Osteoblast (primary cell): ENCODE measurements around the gene FRMD5. TPM values are rescaled to one million over a fixed set of nuclear protein-coding genes. Genes with fewer than 3 reads are reported as not detected.

Experiments used
- DNase-seq: peaks from one replicate; pipeline ENCODE4 v3.0.0; 2011; ENCODE audit warnings: low spot score, mixed read lengths; ENCODE audit not compliant: insufficient read length; ENCODE audit errors: missing footprints
- H2AFZ ChIP-seq: 2 replicates; pipeline ENCODE4 v1.6.0; 2011; ENCODE audit warnings: mild to moderate bottlenecking, low read length
- H3K27ac ChIP-seq: 2 replicates; pipeline ENCODE4 v1.5.1; 2011; ENCODE audit warnings: mild to moderate bottlenecking, low read depth, low read length, moderate library complexity
- H3K27me3 ChIP-seq: 2 replicates; pipeline ENCODE4 v1.6.0; 2012; ENCODE audit warnings: mild to moderate bottlenecking, control low read depth, inconsistent platforms, low read length, moderate library complexity; ENCODE audit not compliant: insufficient read depth
- H3K36me3 ChIP-seq: 2 replicates; pipeline ENCODE4 v1.5.1; 2011; ENCODE audit warnings: mild to moderate bottlenecking, low read length, control low read depth, moderate library complexity; ENCODE audit not compliant: insufficient read depth
- H3K4me1 ChIP-seq: 2 replicates; pipeline ENCODE4 v1.5.1; 2011; ENCODE audit warnings: mild to moderate bottlenecking, low read length, control low read depth, moderate library complexity; ENCODE audit not compliant: insufficient read depth
- H3K4me2 ChIP-seq: 2 replicates; pipeline ENCODE4 v1.6.0; 2011; ENCODE audit warnings: mild to moderate bottlenecking, low read length; ENCODE audit not compliant: insufficient read depth
- H3K4me3 ChIP-seq: fragments of 200-600 bp; sonication (generic); 3 replicates; pipeline ENCODE4 v1.5.1; 2012; ENCODE audit warnings: mild to moderate bottlenecking, low read length, inconsistent platforms; ENCODE audit not compliant: insufficient read depth
- H3K79me2 ChIP-seq: 2 replicates; pipeline ENCODE4 v1.6.0; 2012; ENCODE audit warnings: mild to moderate bottlenecking, low read length, control low read depth, inconsistent platforms; ENCODE audit not compliant: insufficient read depth
- H3K9me3 ChIP-seq: 2 replicates; pipeline ENCODE4 v1.5.1; 2011; ENCODE audit warnings: low read depth, low read length, control low read depth
- H4K20me1 ChIP-seq: 2 replicates; pipeline ENCODE4 v1.6.0; 2012; ENCODE audit warnings: mild to moderate bottlenecking, low read length, control low read depth; ENCODE audit not compliant: insufficient read depth
- total RNA-seq: library from RNA; depleted of rRNA; stranded (reverse); fragments of >200 nt; gene quantifications from 2 replicates; pipeline ENCODE4 v1.2.3, GENCODE V29; 2012
- TF ChIP-seq, protein P1 (sequence below): IDR thresholded peaks from 2 replicates; pipeline ENCODE4 v1.5.1; 2011; ENCODE audit warnings: mild to moderate bottlenecking, low read depth, low read length, moderate library complexity; ENCODE audit errors: extremely low read depth

FRMD5 gene
- total RNA-seq, 1 donor, result 3.3 TPM

DNA sequence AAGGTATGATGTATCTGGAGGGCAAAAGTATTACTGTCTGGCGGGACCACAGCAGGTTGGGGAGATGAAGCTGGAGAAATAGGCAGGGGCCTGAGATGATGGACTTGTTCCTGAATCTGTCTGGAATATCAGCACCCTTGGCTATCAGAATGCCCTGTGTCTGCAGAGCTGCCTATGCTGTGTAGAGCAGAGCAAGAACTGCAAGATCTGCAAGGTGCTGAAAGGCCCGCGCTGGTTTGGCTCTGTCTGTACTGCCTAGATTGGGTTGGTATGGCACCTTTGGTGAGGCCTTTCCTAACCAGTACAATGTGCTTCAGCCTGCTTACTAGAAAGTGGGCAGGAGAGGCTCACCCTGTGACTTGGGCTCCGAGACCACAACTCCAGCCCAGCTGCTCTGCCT lies 271.5 kb downstream of the FRMD5 start:
- peaks cover 26% of the 10 kb centered on the region for H3K4me1 ChIP-seq
- H3K9me3 ChIP-seq, result no peaks in the 10 kb centered on the region
- TF ChIP-seq, protein P1, sequence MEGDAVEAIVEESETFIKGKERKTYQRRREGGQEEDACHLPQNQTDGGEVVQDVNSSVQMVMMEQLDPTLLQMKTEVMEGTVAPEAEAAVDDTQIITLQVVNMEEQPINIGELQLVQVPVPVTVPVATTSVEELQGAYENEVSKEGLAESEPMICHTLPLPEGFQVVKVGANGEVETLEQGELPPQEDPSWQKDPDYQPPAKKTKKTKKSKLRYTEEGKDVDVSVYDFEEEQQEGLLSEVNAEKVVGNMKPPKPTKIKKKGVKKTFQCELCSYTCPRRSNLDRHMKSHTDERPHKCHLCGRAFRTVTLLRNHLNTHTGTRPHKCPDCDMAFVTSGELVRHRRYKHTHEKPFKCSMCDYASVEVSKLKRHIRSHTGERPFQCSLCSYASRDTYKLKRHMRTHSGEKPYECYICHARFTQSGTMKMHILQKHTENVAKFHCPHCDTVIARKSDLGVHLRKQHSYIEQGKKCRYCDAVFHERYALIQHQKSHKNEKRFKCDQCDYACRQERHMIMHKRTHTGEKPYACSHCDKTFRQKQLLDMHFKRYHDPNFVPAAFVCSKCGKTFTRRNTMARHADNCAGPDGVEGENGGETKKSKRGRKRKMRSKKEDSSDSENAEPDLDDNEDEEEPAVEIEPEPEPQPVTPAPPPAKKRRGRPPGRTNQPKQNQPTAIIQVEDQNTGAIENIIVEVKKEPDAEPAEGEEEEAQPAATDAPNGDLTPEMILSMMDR, result no peak

DNA sequence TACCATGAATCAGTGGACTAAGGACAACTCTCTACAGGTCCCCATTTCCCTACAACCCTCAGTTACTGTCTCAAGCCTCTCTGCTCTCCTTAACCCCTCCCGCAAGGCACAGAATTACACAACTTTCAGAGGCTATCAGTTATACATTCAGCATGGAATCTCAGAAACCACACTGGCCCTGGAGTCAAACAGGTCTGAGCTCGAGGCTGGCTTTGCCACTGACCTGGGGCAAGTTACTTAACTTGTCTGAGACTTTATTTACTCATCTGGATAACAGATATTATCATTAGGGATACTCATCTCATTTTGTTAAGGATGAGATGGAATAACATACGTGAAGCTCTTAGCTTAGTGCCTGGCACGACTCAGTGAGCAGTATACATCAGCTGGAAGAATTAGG lies 273.1 kb downstream of the FRMD5 start:
- Histone ChIP-seq H2AFZ (no peak overlapping the region), H3K79me2 (no peaks in the 10 kb centered on the region), H3K36me3 (no peaks in the 10 kb centered on the region), H3K27me3 (no peaks in the 10 kb centered on the region), H3K4me2 (no peak overlapping the region), H3K4me1 (peaks cover 26% of the 10 kb centered on the region), H4K20me1 (no peaks in the 10 kb centered on the region), H3K9me3 (no peaks in the 10 kb centered on the region), H3K4me3 (no peak overlapping the region), H3K27ac (no peak overlapping the region)
- DNase-seq, result no peak
- TF ChIP-seq, protein P1, result no peak

More for the DNA sequence above, 271.5 kb downstream of the FRMD5 start:
- DNase-seq, result no peak
- H3K79me2 ChIP-seq, result no peaks in the 10 kb centered on the region
- H3K4me2 ChIP-seq, result no peak overlapping the region
- no peaks in the 10 kb centered on the region for H3K27me3 ChIP-seq
- H3K27ac ChIP-seq, result no peak overlapping the region
- no peaks in the 10 kb centered on the region for H3K36me3 ChIP-seq
- H2AFZ ChIP-seq, result no peak overlapping the region
- H3K4me3 ChIP-seq, result no peak overlapping the region
- H4K20me1 ChIP-seq, result no peaks in the 10 kb centered on the region

DNA sequence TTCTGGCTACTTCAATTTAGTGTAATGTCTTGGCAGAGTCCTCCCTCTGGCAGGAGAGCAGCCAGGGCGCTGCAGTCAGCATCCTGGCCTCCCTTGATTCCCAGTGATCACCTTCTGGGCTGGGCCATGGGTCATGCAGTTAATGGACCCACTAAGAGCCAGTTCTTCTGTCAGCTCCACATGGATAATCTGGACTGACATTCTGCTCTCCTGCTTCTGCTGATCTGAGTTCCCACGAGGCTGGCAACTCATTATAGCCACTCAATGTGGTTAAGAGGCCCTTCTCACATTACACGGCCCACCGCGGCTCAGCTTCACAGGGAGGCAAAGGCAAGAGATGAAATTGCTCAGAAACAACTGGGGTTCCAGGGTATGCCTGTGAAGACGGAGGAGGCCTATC lies 274.3 kb downstream of the FRMD5 start:
- Histone ChIP-seq H3K36me3 (no peaks in the 10 kb centered on the region), H3K9me3 (no peaks in the 10 kb centered on the region), H4K20me1 (no peaks in the 10 kb centered on the region), H3K79me2 (no peaks in the 10 kb centered on the region), H3K27me3 (no peaks in the 10 kb centered on the region), H2AFZ (no peak overlapping the region), H3K27ac (no peak overlapping the region), H3K4me2 (no peak overlapping the region), H3K4me1 (peaks cover 26% of the 10 kb centered on the region), H3K4me3 (no peak overlapping the region)
- no peak for DNase-seq
- TF ChIP-seq, protein P1, result no peak

DNA sequence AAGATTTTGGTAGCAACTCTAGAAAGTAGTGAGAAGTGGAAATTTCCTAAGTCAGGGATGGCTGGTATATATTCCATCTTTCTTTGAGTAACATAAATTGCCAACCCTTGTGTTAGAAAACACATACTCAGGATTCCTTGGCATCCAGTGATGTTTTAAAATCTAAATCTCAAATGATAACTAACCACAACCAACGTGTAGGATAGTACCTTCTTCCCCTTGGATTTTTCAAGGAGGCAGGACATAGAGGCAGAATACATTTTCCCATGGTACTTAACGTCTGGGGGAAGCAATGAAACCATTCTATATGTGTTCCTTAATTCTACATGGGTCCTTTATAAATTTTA lies 274.8 kb downstream of the FRMD5 start:
- Histone ChIP-seq H3K36me3 (no peaks in the 10 kb centered on the region), H3K4me2 (no peak overlapping the region), H3K27ac (no peak overlapping the region), H3K9me3 (no peaks in the 10 kb centered on the region), H3K79me2 (no peaks in the 10 kb centered on the region), H3K27me3 (no peaks in the 10 kb centered on the region), H3K4me3 (no peak overlapping the region), H2AFZ (no peak overlapping the region), H3K4me1 (peaks cover 29% of the 10 kb centered on the region), H4K20me1 (no peaks in the 10 kb centered on the region)
- TF ChIP-seq, protein P1, result no peak
- no peak for DNase-seq
